H9 (cell line): Measurements from ENCODE around the gene EPHX1. TPM values are rescaled to one million over a fixed set of nuclear protein-coding genes. Genes with fewer than 3 reads are reported as not detected.

Experiments used
- DNase-seq: peaks from one replicate; pipeline ENCODE4 v3.0.0-alpha.2; 2017
- H2AFZ ChIP-seq: one replicate; pipeline ENCODE4 v1.6.1; 2013; ENCODE audit warnings: mild to moderate bottlenecking, low read length, control low read depth, moderate library complexity
- H2AK5ac ChIP-seq: 2 replicates; pipeline ENCODE4 v1.6.1; 2013; ENCODE audit warnings: low read length, control low read depth, mixed read lengths; ENCODE audit not compliant: insufficient read length
- H2BK120ac ChIP-seq: one replicate; pipeline ENCODE4 v1.6.1; 2013; ENCODE audit warnings: low read depth, mild to moderate bottlenecking, low read length, control low read depth, inconsistent platforms; ENCODE audit not compliant: poor library complexity, severe bottlenecking
- H2BK12ac ChIP-seq: 2 replicates; pipeline ENCODE4 v1.6.1; 2013; ENCODE audit warnings: low read length, control low read depth, mixed read lengths, low read depth; ENCODE audit not compliant: insufficient read length
- H2BK15ac ChIP-seq: 2 replicates; pipeline ENCODE4 v1.6.1; 2013; ENCODE audit warnings: low read depth, low read length, control low read depth
- H2BK20ac ChIP-seq: one replicate; pipeline ENCODE4 v1.6.1; 2013; ENCODE audit warnings: low read depth, mild to moderate bottlenecking, low read length, control low read depth, inconsistent platforms; ENCODE audit not compliant: poor library complexity, severe bottlenecking
- H2BK5ac ChIP-seq: 2 replicates; pipeline ENCODE4 v1.6.1; 2013; ENCODE audit warnings: low read length, control low read depth, mixed read lengths; ENCODE audit not compliant: insufficient read length
- H3K14ac ChIP-seq: 2 replicates; pipeline ENCODE4 v1.6.1; 2013; ENCODE audit warnings: low read length, control low read depth; ENCODE audit not compliant: insufficient read depth
- H3K18ac ChIP-seq: 2 replicates; pipeline ENCODE4 v1.6.1; 2013; ENCODE audit warnings: low read depth, mild to moderate bottlenecking, mixed read lengths, low read length, control low read depth; ENCODE audit not compliant: insufficient read length
- H3K23ac ChIP-seq: 2 replicates; pipeline ENCODE4 v1.6.1; 2013; ENCODE audit warnings: low read length, control low read depth, mixed read lengths, low read depth; ENCODE audit not compliant: insufficient read length
- H3K23me2 ChIP-seq: 2 replicates; pipeline ENCODE4 v1.6.1; 2013; ENCODE audit warnings: low read depth, mild to moderate bottlenecking, mixed read lengths, low read length, control low read depth; ENCODE audit not compliant: insufficient read length, poor library complexity, severe bottlenecking
- H3K27ac ChIP-seq: 2 replicates; pipeline ENCODE4 v1.5.1; 2013; ENCODE audit warnings: low read length, control low read depth, mixed read lengths, low read depth; ENCODE audit not compliant: insufficient read length
- H3K27me3 ChIP-seq: 2 replicates; pipeline ENCODE4 v1.6.1; 2013; ENCODE audit warnings: low read length, control low read depth, inconsistent platforms; ENCODE audit not compliant: insufficient read depth
- H3K4ac ChIP-seq: 2 replicates; pipeline ENCODE4 v1.6.1; 2013; ENCODE audit warnings: low read depth, mild to moderate bottlenecking, control low read depth, inconsistent platforms, low read length, moderate library complexity
- H3K4me1 ChIP-seq: 2 replicates; pipeline ENCODE4 v1.6.1; 2013; ENCODE audit warnings: low read length, control low read depth, inconsistent platforms; ENCODE audit not compliant: insufficient read depth
- H3K4me2 ChIP-seq: 2 replicates; pipeline ENCODE4 v1.6.1; 2013; ENCODE audit warnings: low read length, control low read depth, mixed read lengths; ENCODE audit not compliant: insufficient read length, insufficient read depth
- H3K56ac ChIP-seq: 2 replicates; pipeline ENCODE4 v1.6.1; 2013; ENCODE audit warnings: low read depth, mild to moderate bottlenecking, mixed read lengths, low read length, control low read depth; ENCODE audit not compliant: insufficient read length
- H3K79me1 ChIP-seq: 2 replicates; pipeline ENCODE4 v1.6.1; 2013; ENCODE audit warnings: low read depth, mild to moderate bottlenecking, moderate library complexity, low read length, control low read depth, inconsistent platforms; ENCODE audit not compliant: insufficient read depth, poor library complexity, severe bottlenecking
- H3K79me2 ChIP-seq: 2 replicates; pipeline ENCODE4 v1.6.1; 2013; ENCODE audit warnings: low read length, control low read depth, inconsistent platforms; ENCODE audit not compliant: insufficient read depth
- H3K9ac ChIP-seq: 2 replicates; pipeline ENCODE4 v1.6.1; 2013; ENCODE audit warnings: low read length, control low read depth, mixed read lengths; ENCODE audit not compliant: insufficient read length; ENCODE audit errors: extremely low read depth
- H3K9me3 ChIP-seq: one replicate; pipeline ENCODE4 v1.6.1; 2013; ENCODE audit warnings: low read depth, low read length, inconsistent platforms; ENCODE audit not compliant: control insufficient read depth
- H3T11ph ChIP-seq: one replicate; pipeline ENCODE4 v1.6.1; 2013; ENCODE audit warnings: mild to moderate bottlenecking, low read length, control low read depth, inconsistent platforms
- H4K20me1 ChIP-seq: one replicate; pipeline ENCODE4 v1.6.1; 2013; ENCODE audit not compliant: control insufficient read depth, insufficient read length, insufficient read depth
- H4K5ac ChIP-seq: 2 replicates; pipeline ENCODE4 v1.6.1; 2013; ENCODE audit warnings: low read depth, mild to moderate bottlenecking, mixed read lengths, low read length, control low read depth; ENCODE audit not compliant: insufficient read length
- H4K8ac ChIP-seq: replicated peaks from 2 replicates; pipeline ENCODE4 v1.6.1; 2013; ENCODE audit warnings: low read length, control low read depth, mixed read lengths, low read depth; ENCODE audit not compliant: insufficient read length
- H4K91ac ChIP-seq: 2 replicates; pipeline ENCODE4 v1.6.1; 2013; ENCODE audit warnings: low read depth, mild to moderate bottlenecking, moderate library complexity, mixed read lengths, low read length, control low read depth; ENCODE audit not compliant: insufficient read length
- H3K27ac Mint-ChIP-seq, 3 experiments: 2 replicates in 2 of 3; 3 replicates in 1 of 3; pipeline ENCODE4 v1.8.0; 2020 to 2021; ENCODE audit warnings: mixed read lengths in 3 of 3, mild to moderate bottlenecking in 1 of 3, moderate library complexity in 1 of 3
- H3K27me3 Mint-ChIP-seq: 2 replicates; pipeline ENCODE4 v1.8.0; 2021; ENCODE audit warnings: low read depth, mild to moderate bottlenecking, moderate library complexity, mixed read lengths
- H3K36me3 Mint-ChIP-seq, 3 experiments: 2 replicates in 2 of 3; 3 replicates in 1 of 3; pipeline ENCODE4 v1.8.0; 2020 to 2021; ENCODE audit warnings: low read depth in 3 of 3, mixed read lengths in 3 of 3; ENCODE audit not compliant: insufficient read depth in 1 of 3
- H3K4me1 Mint-ChIP-seq, 2 experiments: 2 replicates each; pipeline ENCODE4 v1.8.0; 2020; ENCODE audit warnings: mixed read lengths in 2 of 2
- H3K4me3 Mint-ChIP-seq, 2 experiments: 2 replicates in 1 of 2; 3 replicates in 1 of 2; pipeline ENCODE4 v1.8.0; 2020 to 2021; ENCODE audit warnings: mild to moderate bottlenecking in 2 of 2, mixed read lengths in 2 of 2, moderate library complexity in 1 of 2
- H3K9me3 Mint-ChIP-seq, 2 experiments: 2 replicates in 1 of 2; 3 replicates in 1 of 2; pipeline ENCODE4 v1.8.0; 2020; ENCODE audit warnings: mild to moderate bottlenecking in 2 of 2, mixed read lengths in 2 of 2, moderate library complexity in 1 of 2
- WGBS: extraction: QIAGEN DNeasy Blood & Tissue Kit; methylation state at CpG from one replicate; pipeline ENCODE4 v1.1.7; 2013; ENCODE audit warnings: missing lambda C conversion rate, low lambda C conversion rate, mixed read lengths; ENCODE audit not compliant: insufficient read length; ENCODE audit errors: extremely low coverage; 5-methylcytosine and 5-hydroxymethylcytosine counted together
- total RNA-seq: library from RNA; stranded (reverse); gene quantifications from 2 replicates; pipeline ENCODE4 v1.2.1, GENCODE V29; 2021
- TF ChIP-seq, protein P1 (sequence below): fragments of 200-600 bp; sonication (generic); conservative IDR thresholded peaks from 3 replicates; pipeline ENCODE4 v1.8.0; 2021; ENCODE audit warnings: antibody characterized with exemption, mild to moderate bottlenecking

EPHX1 gene
- total RNA-seq, 1 experiment from 2014 or later = 40.6 TPM

DNA sequence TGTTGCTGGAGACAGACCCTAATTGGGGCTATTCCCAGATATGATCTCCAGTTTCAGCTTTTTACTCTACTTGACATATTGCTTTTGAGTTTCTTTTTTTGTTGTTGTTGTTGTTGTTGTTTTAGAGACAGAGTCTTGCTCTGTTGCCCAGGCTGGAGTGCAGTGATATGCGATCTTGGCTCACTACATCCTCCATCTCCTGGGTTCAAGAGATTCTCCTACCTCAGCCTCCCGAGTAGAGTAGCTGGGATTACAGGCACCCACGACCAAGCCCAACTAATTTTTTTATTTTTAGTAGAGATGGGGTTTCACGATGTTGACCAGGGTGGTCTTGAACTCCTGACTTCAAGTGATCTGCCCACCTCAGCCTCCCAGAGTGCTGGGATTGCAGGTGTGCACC, 33.6 kb upstream of the EPHX1 start:
- no peak overlapping the region for H3K4me2 ChIP-seq

More for the DNA sequence above, 33.6 kb upstream of the EPHX1 start:
- H2BK5ac ChIP-seq = no peak overlapping the region
- H3K27me3 ChIP-seq = no peaks in the 10 kb centered on the region
- no peak overlapping the region for H3K9ac ChIP-seq
- no peak overlapping the region for H3K18ac ChIP-seq
- peaks cover 42 to 43% of the 10 kb centered on the region in 2 experiments for H3K4me1 Mint-ChIP-seq
- DNase-seq = no peak
- H4K20me1 ChIP-seq = no peaks in the 10 kb centered on the region
- no peak overlapping the region for H2BK12ac ChIP-seq
- peaks cover 4% of the 10 kb centered on the region; the same call in 1 of the 2 replicates for H3K4me1 ChIP-seq
- no peaks in the 10 kb centered on the region for H3K9me3 ChIP-seq
- H3K23ac ChIP-seq = no peak overlapping the region
- no peak overlapping the region for H4K91ac ChIP-seq
- H4K8ac ChIP-seq = no peak overlapping the region
- no peak overlapping the region for H3K56ac ChIP-seq
- no peak overlapping the region for H3K4ac ChIP-seq
- no peak overlapping the region for H2BK20ac ChIP-seq
- no peak overlapping the region for H3K4me3 Mint-ChIP-seq
- no CpG with 5 or more reads among the region's 4 CpGs for WGBS
- no peak overlapping the region for H3K27ac Mint-ChIP-seq
- no peaks in the 10 kb centered on the region for H3K79me1 ChIP-seq
- TF ChIP-seq, protein P1, sequence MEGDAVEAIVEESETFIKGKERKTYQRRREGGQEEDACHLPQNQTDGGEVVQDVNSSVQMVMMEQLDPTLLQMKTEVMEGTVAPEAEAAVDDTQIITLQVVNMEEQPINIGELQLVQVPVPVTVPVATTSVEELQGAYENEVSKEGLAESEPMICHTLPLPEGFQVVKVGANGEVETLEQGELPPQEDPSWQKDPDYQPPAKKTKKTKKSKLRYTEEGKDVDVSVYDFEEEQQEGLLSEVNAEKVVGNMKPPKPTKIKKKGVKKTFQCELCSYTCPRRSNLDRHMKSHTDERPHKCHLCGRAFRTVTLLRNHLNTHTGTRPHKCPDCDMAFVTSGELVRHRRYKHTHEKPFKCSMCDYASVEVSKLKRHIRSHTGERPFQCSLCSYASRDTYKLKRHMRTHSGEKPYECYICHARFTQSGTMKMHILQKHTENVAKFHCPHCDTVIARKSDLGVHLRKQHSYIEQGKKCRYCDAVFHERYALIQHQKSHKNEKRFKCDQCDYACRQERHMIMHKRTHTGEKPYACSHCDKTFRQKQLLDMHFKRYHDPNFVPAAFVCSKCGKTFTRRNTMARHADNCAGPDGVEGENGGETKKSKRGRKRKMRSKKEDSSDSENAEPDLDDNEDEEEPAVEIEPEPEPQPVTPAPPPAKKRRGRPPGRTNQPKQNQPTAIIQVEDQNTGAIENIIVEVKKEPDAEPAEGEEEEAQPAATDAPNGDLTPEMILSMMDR = no peak
- H3K27ac ChIP-seq = no peak overlapping the region
- H3K14ac ChIP-seq = no peak overlapping the region
- H2AFZ ChIP-seq = no peak overlapping the region
- peaks cover 27% of the 10 kb centered on the region for H3K79me2 ChIP-seq
- H3K36me3 Mint-ChIP-seq = peaks cover 10 to 24% (median 10%) of the 10 kb centered on the region in 3 experiments
- peaks cover 7% of the 10 kb centered on the region for H3K23me2 ChIP-seq
- H2BK120ac ChIP-seq = no peak overlapping the region
- no peaks in the 10 kb centered on the region for H3K27me3 Mint-ChIP-seq
- H3K9me3 Mint-ChIP-seq = no peaks in the 10 kb centered on the region
- no peak overlapping the region for H4K5ac ChIP-seq
- H3T11ph ChIP-seq = no peak overlapping the region
- H2AK5ac ChIP-seq = no peak overlapping the region
- no peak overlapping the region for H2BK15ac ChIP-seq
